ENCODE measurements around the gene PNO1. TPM values are rescaled to one million over a fixed set of nuclear protein-coding genes. Genes with fewer than 3 reads are reported as not detected.

The PNO1 gene
- total and polyA plus RNA-seq, 10 of the 15 experiments (the other 5 are each of a cell fraction or from before 2014, with no cell fraction given): 9.7 to 60.2 (median 30.3) TPM

DNA sequence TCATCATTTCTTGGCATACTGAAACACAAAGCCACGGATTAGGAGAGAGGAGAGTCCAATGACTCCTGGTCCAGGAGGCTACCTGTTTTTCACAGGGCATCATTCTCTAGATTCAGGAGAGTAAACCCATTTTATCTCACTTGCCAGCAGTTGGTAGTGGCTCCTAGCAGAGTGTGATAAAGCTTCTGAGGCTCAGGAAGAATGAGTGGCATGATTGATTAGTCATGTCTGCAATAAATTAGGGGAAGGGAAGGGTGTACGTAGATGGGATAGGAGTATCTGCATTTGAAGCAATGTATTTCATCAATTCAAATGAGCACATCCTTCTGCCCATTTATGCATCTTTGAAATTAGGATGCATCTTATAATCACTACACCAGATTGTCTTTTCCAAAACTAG lies 31.1 kb upstream of the PNO1 start:
- Histone ChIP-seq H3K79me2 (ENCODE audit: control insufficient read depth, insufficient read depth, low read length) (no peaks in the 10 kb centered on the region; the same call in none of the 2 replicates), H3K36me3 (ENCODE audit: control insufficient read depth in 2 of 2, insufficient read depth in 2 of 2, low read length in 1 of 2) (no peaks in the 10 kb centered on the region), H2AFZ (ENCODE audit: control insufficient read depth, low read depth, low read length) (no peak overlapping the region), H3K27ac (ENCODE audit: control insufficient read depth, insufficient read depth) (no peak overlapping the region), H3K4me2 (ENCODE audit: control insufficient read depth, insufficient read depth) (no peak overlapping the region), H3K9me3 (replicated peaks; ENCODE audit: control insufficient read depth, insufficient read depth, low read length) (no peaks in the 10 kb centered on the region), H3K4me1 (ENCODE audit: control insufficient read depth, insufficient read depth, low read length) (peaks cover 25% of the 10 kb centered on the region), H3K4me3 (no peak overlapping the region), H3K9ac (ENCODE audit: control insufficient read depth, insufficient read depth, low read length) (no peak overlapping the region), H4K20me1 (ENCODE audit: control insufficient read depth, insufficient read depth) (no peaks in the 10 kb centered on the region), H3K27me3 (replicated peaks in 1 of 2; ENCODE audit: control insufficient read depth in 2 of 2, insufficient read depth in 2 of 2, low read length in 1 of 2) (no peaks in the 10 kb centered on the region)
- SMC1A ChIA-PET (ENCODE audit: uncharacterized antibody, unreplicated experiment): interaction anchor here (1.0 to 1.7 kb wide), 2 partner anchors 109 to 156 kb away, joined by 3 to 6 read pairs; no protein-coding TSS in a partner anchor
- 90% methylated on average over 2 of the region's 2 CpGs for WGBS (ENCODE audit: insufficient coverage, insufficient replicate concordance, low lambda C conversion rate, missing lambda C conversion rate)
- CTCF ChIA-PET: interaction anchor here (1.1 to 5.6 kb wide), 4 partner anchors 26 to 315 kb away, joined by 3 to 48 read pairs (median 4); no protein-coding TSS in a partner anchor
- DNase-seq (ENCODE audit: low read depth, low spot score) (no peak), ATAC-seq (no peak), FAIRE-seq (no peak)
- RAD21 ChIA-PET (ENCODE audit: unreplicated experiment): interaction anchor here (0.6 to 1.5 kb wide), 2 partner anchors 313 to 315 kb away, joined by 3 to 6 read pairs; no protein-coding TSS in a partner anchor
- intact Hi-C loops (cut with micrococcal nuclease; ENCODE audit: unreplicated experiment): no loop called here
- POLR2A ChIA-PET: no interaction called here
- BruUV-seq (replicated peaks): no TSS peak
- TF ChIP-seq, protein P1, sequence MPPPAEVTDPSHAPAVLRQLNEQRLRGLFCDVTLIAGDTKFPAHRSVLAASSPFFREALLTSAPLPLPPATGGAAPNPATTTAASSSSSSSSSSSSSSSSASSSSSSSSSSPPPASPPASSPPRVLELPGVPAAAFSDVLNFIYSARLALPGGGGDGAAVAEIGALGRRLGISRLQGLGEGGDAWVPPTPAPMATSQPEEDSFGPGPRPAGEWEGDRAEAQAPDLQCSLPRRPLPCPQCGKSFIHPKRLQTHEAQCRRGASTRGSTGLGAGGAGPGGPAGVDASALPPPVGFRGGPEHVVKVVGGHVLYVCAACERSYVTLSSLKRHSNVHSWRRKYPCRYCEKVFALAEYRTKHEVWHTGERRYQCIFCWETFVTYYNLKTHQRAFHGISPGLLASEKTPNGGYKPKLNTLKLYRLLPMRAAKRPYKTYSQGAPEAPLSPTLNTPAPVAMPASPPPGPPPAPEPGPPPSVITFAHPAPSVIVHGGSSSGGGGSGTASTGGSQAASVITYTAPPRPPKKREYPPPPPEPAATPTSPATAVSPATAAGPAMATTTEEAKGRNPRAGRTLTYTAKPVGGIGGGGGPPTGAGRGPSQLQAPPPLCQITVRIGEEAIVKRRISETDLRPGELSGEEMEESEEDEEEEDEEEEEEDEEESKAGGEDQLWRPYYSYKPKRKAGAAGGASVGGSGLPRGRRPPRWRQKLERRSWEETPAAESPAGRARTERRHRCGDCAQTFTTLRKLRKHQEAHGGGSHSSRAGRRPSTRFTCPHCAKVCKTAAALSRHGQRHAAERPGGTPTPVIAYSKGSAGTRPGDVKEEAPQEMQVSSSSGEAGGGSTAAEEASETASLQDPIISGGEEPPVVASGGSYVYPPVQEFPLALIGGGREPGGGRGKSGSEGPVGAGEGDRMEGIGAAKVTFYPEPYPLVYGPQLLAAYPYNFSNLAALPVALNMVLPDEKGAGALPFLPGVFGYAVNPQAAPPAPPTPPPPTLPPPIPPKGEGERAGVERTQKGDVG (CRISPR knock-in tag; IDR thresholded peaks at IDR 0.05): no peak
- TF ChIP-seq ZNF24 (IDR thresholded peaks at IDR 0.05) (no peak), MEF2A (IDR thresholded peaks at IDR 0.05; ENCODE audit: insufficient read depth, low read depth, low read length) (no peak), TBL1XR1 (IDR thresholded peaks at IDR 0.05; ENCODE audit: low read depth, low read length) (no peak), NRF1 (conservative IDR thresholded peaks at IDR 0.05; ENCODE audit: low read depth, low read length) (no peak), SMAD5 (IDR thresholded peaks at IDR 0.05; ENCODE audit: low read depth) (no peak), MLLT1 (IDR thresholded peaks at IDR 0.05) (no peak)
- in situ Hi-C loops (cut with MboI): no loop called here

Measured in GM12878 (cell line).